SK-N-MC (cell line): Measurements from ENCODE around the gene LIAS.
A peak's percentile ranks its signal among the peaks of the same experiment; 100 is the strongest.

Experiments
- DNase-seq: peaks from one replicate; pipeline ENCODE4 v3.0.0-alpha.2; 2011; ENCODE audit warnings: low read depth, low spot score
- H3K27ac ChIP-seq: fragments of 200-600 bp; sonication (generic); 2 replicates; pipeline ENCODE4 v1.5.1; 2016; ENCODE audit warnings: mixed run types
- H3K36me3 ChIP-seq: fragments of 200-600 bp; sonication (generic); 2 replicates; pipeline ENCODE4 v1.6.1; 2017; ENCODE audit warnings: antibody characterized with exemption, low read length, mixed read lengths; ENCODE audit not compliant: insufficient read depth
- H3K4me3 ChIP-seq: fragments of 200-600 bp; sonication (generic); 2 replicates; pipeline ENCODE4 v1.5.1; 2016
- H3K9ac ChIP-seq: fragments of 200-600 bp; sonication (generic); 2 replicates; pipeline ENCODE4 v1.8.0; 2017; ENCODE audit warnings: mixed run types, mixed read lengths; ENCODE audit not compliant: insufficient read length
- H3K9me3 ChIP-seq: fragments of 200-600 bp; sonication (generic); 2 replicates; pipeline ENCODE4 v1.6.1; 2017; ENCODE audit warnings: low read depth, mild to moderate bottlenecking, antibody characterized with exemption, low read length, moderate library complexity, mixed read lengths
- EZH2 ChIP-seq: fragments of 200-600 bp; sonication (generic); IDR thresholded peaks from one replicate; pipeline ENCODE4 v1.6.1; 2017; ENCODE audit warnings: antibody characterized with exemption
- FOXP2 ChIP-seq: optimal IDR thresholded peaks from 2 replicates; pipeline ENCODE3; 2011; ENCODE audit warnings: mild to moderate bottlenecking, moderate library complexity; ENCODE audit not compliant: insufficient read depth; ENCODE audit errors: extremely low read length, control extremely low read depth
- POLR2AphosphoS5 ChIP-seq: IDR thresholded peaks from 2 replicates; pipeline ENCODE4 v1.6.1; 2012; ENCODE audit warnings: mild to moderate bottlenecking, low read depth, low read length, borderline replicate concordance

The LIAS gene

DNA sequence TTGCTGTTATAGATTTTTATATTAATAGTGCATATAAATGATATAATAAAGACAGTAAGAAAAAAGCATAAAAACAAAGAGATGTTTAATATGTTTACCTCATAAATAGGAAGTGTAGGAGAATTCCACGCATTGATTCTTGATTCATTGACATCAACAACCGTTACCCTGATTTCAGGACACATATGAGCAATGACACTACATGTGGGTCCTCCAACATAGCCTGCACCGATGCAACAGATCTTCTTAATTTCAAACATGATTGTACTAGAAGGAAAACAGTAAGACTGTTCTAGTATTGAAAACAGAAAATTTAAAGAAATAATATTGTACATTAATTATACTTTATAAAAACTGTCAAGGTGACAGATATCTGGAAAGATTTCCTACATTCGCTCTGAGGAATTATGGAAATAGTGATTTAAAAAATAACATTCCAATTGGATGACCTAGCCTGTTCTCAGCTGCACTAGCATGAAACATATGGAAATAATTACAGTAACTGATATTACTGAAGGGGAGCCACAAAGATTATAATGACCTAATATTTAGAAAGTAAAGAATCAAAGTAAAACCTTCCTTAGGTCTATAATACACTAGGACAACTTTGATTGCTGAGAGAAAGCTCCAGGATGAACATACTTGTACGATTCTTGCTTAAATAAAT is 62.5 kb downstream of the LIAS start:
- Histone ChIP-seq H3K9me3 (no peaks in the 10 kb centered on the region), H3K36me3 (peaks cover 15% of the 10 kb centered on the region; the same call in 1 of the 2 replicates), H3K9ac (peak overlapping the region; percentile 77), H3K27ac (peak overlapping the region; percentile 97), H3K4me3 (peak overlapping the region; percentile 71)
- TF ChIP-seq EZH2 = no peak
- no peak for TF ChIP-seq FOXP2
- TF ChIP-seq POLR2AphosphoS5 = no peak
- peak; percentile 52 for DNase-seq

DNA sequence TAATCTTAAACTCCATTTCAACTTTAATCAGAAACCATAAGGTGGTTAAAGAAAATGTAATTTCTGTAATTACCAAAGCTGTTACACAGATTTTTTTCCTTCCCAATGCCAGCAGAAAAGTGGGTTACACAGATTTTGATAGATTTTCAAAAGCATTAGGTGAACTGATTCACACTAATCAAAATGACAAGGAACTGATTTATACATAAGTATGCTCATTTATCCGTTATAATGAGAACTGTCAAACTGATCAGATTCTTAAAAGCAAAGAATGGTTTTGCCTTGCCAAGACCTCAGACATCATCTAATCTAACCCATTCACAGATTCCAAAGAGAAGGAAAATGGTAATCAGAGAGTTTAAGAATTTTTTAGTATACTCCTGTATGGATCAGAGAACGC is 63.2 kb downstream of the LIAS start:
- TF ChIP-seq FOXP2 (no peak), EZH2 (no peak), POLR2AphosphoS5 (no peak)
- H3K36me3 ChIP-seq = peaks cover 15% of the 10 kb centered on the region; the same call in 1 of the 2 replicates
- peak overlapping the region; percentile 77 for H3K9ac ChIP-seq
- peak overlapping the region; percentile 71 for H3K4me3 ChIP-seq
- peak overlapping the region; percentile 97 for H3K27ac ChIP-seq
- no peaks in the 10 kb centered on the region for H3K9me3 ChIP-seq
- no peak for DNase-seq

DNA sequence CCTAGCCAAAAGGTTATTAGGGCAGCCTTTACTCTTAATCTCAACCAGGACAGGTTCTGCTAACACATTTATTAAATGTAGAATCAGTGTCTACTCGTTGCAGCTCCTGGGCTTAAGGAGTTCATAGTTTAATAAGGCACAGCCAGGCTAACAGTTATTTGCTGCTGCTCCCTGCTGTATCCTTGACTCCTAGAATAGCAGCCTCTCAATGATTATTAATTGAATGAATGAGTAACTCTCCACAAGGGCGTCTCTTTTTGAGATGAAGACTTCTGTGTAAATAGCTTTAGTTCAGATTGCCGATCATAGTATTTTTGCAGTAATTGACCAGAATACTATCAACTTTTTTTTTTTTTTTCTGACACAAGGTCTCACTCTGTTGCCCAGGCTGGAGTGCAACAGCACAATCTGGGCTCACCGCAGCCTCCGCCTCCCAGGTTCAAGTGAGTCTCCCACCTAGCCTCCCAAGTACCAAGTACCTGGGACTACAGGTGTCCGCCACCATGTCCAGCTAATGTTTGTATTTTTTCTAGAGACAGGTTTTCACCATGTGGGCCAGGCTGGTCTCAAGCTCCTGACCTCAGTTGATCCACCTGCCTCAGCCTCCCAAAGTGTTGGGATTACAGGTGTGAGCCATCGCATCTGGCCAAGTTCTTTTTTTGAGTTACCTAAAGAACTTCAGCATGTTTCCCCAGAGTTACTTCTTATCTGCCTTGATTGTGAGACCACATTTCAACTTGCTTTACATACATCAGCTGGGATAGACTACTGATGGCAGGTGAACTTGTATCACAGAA is 65.5 kb downstream of the LIAS start:
- H3K36me3 ChIP-seq = peaks cover 5% of the 10 kb centered on the region; the same call in 1 of the 2 replicates
- no peak for TF ChIP-seq POLR2AphosphoS5
- TF ChIP-seq FOXP2 = no peak
- TF ChIP-seq EZH2 = no peak
- no peaks in the 10 kb centered on the region for H3K9me3 ChIP-seq
- no peak overlapping the region for H3K27ac ChIP-seq
- H3K9ac ChIP-seq = no peak overlapping the region
- no peak overlapping the region for H3K4me3 ChIP-seq
- DNase-seq = no peak

DNA sequence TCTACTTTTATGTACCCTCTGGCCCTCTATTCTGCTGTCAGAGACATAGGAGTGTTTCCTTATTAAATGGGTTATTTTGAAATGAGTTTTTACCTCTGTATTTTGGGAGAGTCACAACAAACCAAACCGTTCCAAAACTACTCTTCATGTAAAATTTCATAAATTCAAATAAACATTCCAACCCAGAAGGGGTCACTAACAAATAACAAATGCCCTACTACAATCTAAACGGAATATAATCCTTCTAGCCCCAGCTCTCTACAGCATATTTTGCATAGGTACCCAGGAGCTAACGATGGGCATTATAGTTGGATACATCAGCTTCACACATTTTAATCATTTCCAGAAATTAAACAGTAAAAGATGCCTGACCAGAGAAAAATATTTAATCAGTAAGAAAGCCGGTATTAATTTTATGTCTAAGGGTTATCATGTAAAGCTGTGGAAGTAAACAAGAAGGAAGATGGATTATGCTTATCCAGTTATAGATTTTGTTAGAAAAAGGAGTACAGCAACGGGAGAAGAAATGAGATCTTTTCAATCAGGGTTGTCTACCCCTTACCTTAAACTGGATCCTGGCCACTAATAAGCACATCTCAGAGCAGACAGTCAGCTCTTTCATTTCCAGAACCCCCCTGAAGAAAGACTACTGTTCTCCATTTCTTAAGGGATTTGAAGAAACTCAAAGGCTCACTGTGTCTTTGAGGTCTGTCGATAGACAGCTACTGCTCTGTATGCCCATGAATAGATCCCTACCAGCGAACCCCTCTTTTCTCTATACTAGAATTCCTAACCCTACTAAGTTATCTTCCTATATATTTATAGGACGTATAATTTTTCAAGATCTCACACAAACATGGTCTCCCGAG is 67.2 kb downstream of the LIAS start:
- H3K27ac ChIP-seq = no peak overlapping the region
- no peaks in the 10 kb centered on the region for H3K36me3 ChIP-seq
- peak overlapping the region; percentile 96 for H3K9ac ChIP-seq
- H3K4me3 ChIP-seq = peak overlapping the region; percentile 99
- H3K9me3 ChIP-seq = no peaks in the 10 kb centered on the region
- TF ChIP-seq POLR2AphosphoS5 = no peak
- no peak for TF ChIP-seq EZH2
- TF ChIP-seq FOXP2 = no peak
- no peak for DNase-seq

DNA sequence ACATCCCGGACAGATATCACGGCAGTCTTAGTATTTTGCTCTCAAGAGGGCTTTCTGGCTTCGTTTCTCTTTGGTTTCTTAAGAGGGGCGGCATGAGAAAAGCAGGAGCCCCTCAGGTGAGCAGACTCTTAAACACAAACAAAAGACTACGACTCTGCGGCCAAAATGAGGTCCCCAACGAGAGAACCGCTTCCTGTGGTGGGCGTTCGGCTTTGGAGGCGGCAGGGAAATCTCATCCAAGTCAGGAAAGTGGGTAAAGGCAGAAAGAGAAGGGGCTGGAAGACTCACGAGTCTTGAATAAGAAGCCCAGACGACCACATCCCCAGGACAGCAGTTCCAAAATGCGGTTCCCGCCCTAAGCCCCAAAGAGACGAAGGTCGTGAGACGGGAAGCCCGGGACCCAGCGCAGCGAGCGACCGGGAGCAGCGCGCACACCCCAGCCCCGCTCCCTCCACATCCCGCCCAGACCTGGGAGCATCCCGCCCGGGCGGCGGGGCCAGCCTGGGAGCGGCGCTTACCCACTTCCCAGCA is 68.0 kb downstream of the LIAS start:
- Histone ChIP-seq H3K9me3 (no peaks in the 10 kb centered on the region), H3K9ac (peak overlapping the region; percentile 96), H3K4me3 (peak overlapping the region; percentile 99), H3K27ac (0 out of 2 replicates have a peak overlapping the region, but pooled peaks have one; percentile 34), H3K36me3 (no peaks in the 10 kb centered on the region)
- DNase-seq = no peak
- TF ChIP-seq FOXP2 (no peak), POLR2AphosphoS5 (no peak), EZH2 (no peak)

DNA sequence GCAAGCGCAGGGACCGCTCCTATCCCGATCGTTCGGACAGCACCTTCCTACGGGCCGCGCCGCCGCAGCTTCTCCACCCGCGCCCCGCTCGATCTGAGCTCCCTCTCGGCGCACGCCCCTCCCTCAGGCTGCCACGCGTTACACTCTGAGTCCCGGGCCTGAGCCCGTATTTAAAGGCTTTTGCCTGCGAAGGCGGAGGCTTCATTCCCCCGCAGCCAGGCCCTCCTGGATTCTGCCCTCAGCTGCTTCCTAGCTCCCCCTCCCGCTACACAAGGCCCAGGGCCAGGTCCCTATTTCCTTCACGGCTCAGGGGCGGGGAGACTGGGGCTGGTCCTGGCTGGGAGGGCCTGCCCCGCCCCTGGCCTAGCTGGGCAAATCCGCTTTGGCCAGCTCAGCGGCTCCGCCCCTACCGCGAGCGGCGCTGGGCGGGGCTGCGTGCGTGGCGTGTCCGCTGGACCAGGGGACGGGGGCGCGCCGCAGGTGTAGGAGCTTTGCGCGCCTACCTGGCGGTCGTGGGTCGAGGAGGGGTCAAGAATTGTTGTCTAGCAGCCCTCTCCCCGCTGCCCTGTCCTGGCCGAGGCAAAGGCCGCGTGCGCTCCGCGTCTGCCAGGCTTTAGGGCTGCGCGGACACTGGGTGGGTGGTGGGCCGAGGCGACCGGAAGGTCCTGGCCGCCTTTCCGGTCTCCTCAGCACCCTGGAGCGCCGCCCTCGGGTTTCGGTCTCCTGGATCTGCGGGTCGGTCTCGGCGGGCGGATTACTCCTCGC is 68.6 kb downstream of the LIAS start, which contains the start of gene UGDH:
Gene UGDH (minus strand): TSS at position 144 of the 765 bp plus-strand sequence. CDS start 5,927 bp downstream, outside the sequence.
- Histone ChIP-seq H3K9me3 (no peaks in the 10 kb centered on the region), H3K4me3 (peak within 1 kb of the TSS; percentile 99), H3K36me3 (no peaks in the 10 kb centered on the region), H3K9ac (peak within 1 kb of the TSS; percentile 96), H3K27ac (0 out of 2 replicates have a peak within 1 kb of the TSS, but pooled peaks have one; percentile 34)
- TF ChIP-seq EZH2 (no peak), POLR2AphosphoS5 (peak; percentile 87), FOXP2 (peak; percentile 34)
- DNase-seq = peak; percentile 64

DNA sequence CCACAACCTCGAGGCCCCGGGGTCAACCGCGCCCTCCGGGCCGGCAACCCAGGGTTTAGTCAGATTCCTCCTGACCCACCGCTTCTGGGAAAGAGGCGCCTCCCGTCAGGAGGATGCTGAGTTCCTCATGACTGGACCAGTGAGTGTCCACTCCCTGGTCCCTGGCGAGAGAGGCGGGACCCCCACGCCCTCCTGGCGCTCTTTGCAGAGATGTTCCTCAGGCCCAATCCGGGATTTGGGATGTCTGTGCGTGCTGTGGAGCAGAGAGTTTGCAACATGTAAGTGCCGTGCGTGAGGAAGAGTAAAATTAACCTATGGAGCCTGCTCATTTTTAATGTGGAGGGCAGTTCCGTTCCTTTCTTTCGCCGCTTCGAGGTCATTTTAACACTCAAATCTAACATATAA is 69.2 kb downstream of the LIAS start:
- no peaks in the 10 kb centered on the region for H3K36me3 ChIP-seq
- DNase-seq = no peak
- H3K4me3 ChIP-seq = peak overlapping the region; percentile 99
- TF ChIP-seq FOXP2 (no peak), EZH2 (no peak)
- H3K27ac ChIP-seq = no peak overlapping the region
- peak overlapping the region; percentile 96 for H3K9ac ChIP-seq
- no peaks in the 10 kb centered on the region for H3K9me3 ChIP-seq
